IPS-18c (cell line): ENCODE measurements around the gene ITGAL.

ENCODE experiments used
- H3K4me3 ChIP-seq: 2 replicates; pipeline ENCODE4 v1.7.0; 2013; ENCODE audit warnings: low read depth, mild to moderate bottlenecking, low read length, moderate library complexity; ENCODE audit not compliant: insufficient read depth
- H3K9me3 ChIP-seq: one replicate; pipeline ENCODE4 v1.6.1; 2013; ENCODE audit warnings: mild to moderate bottlenecking, low read length, moderate library complexity; ENCODE audit not compliant: control insufficient read depth, insufficient read depth

Gene ITGAL

GRCh38 chr16:30567991-30568638, 95.6 kb downstream of the ITGAL start:
- Histone ChIP-seq H3K9me3 (no peaks in the 10 kb centered on the region), H3K4me3 (no peak overlapping the region)

- Histone ChIP-seq H3K4me3 (no peak overlapping the region), H3K9me3 (no peaks in the 10 kb centered on the region)
Measured at GRCh38 chr16:30569281-30569680, 96.7 kb downstream of the ITGAL start.

GRCh38 chr16:30569746-30570635, 97.4 kb downstream of the ITGAL start:
- Histone ChIP-seq H3K9me3 (no peaks in the 10 kb centered on the region), H3K4me3 (no peak overlapping the region; the same call in 1 of the 2 replicates)

- H3K4me3 ChIP-seq, result peak overlapping the region; percentile 70
- H3K9me3 ChIP-seq, result no peaks in the 10 kb centered on the region
Measured at GRCh38 chr16:30570636-30571444, 98.3 kb downstream of the ITGAL start.

- Histone ChIP-seq H3K4me3 (peak within 1 kb of the TSS; percentile 70), H3K9me3 (no peaks in the 10 kb centered on the region)
Measured at GRCh38 chr16:30571445-30572322, 99.1 kb downstream of the ITGAL start, which contains the start of gene ZNF688. ZNF688 (minus strand) TSS chr16:30571714; CDS start chr16:30571629, 85 bp downstream.
